Measurements from ENCODE around the gene TNFRSF4. TPM values are rescaled to one million over a fixed set of nuclear protein-coding genes. Genes with fewer than 3 reads are reported as not detected.
A peak's percentile ranks its signal among the peaks of the same experiment; 100 is the strongest.
"Not testable (repeated sequence)": the region's sequence is repeated elsewhere in the genome, so short reads cannot be mapped to it uniquely, and the experiment has no call there.

TNFRSF4 gene
- total RNA-seq, 1 donor: 4.3 TPM

- DNase-seq (ENCODE audit: low read depth in 2 of 3, low spot score in 2 of 3): no peak
These were observed 29.8 kb downstream of the TNFRSF4 start for GRCh38 chr1:1183833-1184775.

- no peak for DNase-seq (ENCODE audit: low read depth in 2 of 3, low spot score in 2 of 3)
These were observed 30.7 kb downstream of the TNFRSF4 start for GRCh38 chr1:1183221-1183747.

GRCh38 chr1:1182491-1183220, 31.3 kb downstream of the TNFRSF4 start:
- DNase-seq (ENCODE audit: low read depth in 2 of 3, low spot score in 2 of 3): peak in 2 of 3 donors; percentile 47 to 65

- no peak for DNase-seq (ENCODE audit: low read depth in 2 of 3, low spot score in 2 of 3)
These were observed 32.0 kb downstream of the TNFRSF4 start for GRCh38 chr1:1181938-1182410.

GRCh38 chr1:1181129-1181937, 32.6 kb downstream of the TNFRSF4 start:
- no peak for DNase-seq (ENCODE audit: low read depth in 2 of 3, low spot score in 2 of 3)

GRCh38 chr1:1179983-1180861, 33.7 kb downstream of the TNFRSF4 start:
- DNase-seq (ENCODE audit: low read depth in 2 of 3, low spot score in 2 of 3): no peak

GRCh38 chr1:1179346-1179982, 34.5 kb downstream of the TNFRSF4 start:
- no peak for DNase-seq (ENCODE audit: low read depth in 2 of 3, low spot score in 2 of 3)

GRCh38 chr1:1178794-1179331, 35.1 kb downstream of the TNFRSF4 start:
- no peak for DNase-seq (ENCODE audit: low read depth in 2 of 3, low spot score in 2 of 3)

- DNase-seq (ENCODE audit: low read depth in 2 of 3, low spot score in 2 of 3): no peak
These were observed 36.3 kb downstream of the TNFRSF4 start for GRCh38 chr1:1177452-1178206.

- DNase-seq (ENCODE audit: low read depth in 2 of 3, low spot score in 2 of 3): no peak
These were observed 37.0 kb downstream of the TNFRSF4 start for GRCh38 chr1:1176931-1177330.

- not testable (repeated sequence) for DNase-seq (ENCODE audit: low read depth in 2 of 3, low spot score in 2 of 3)
These were observed 37.7 kb downstream of the TNFRSF4 start for GRCh38 chr1:1176063-1176761.

- no peak for DNase-seq (ENCODE audit: low read depth in 2 of 3, low spot score in 2 of 3)
These were observed 38.5 kb downstream of the TNFRSF4 start for GRCh38 chr1:1175221-1176062.

- peak; percentile 40 to 70 (median 65) for DNase-seq (ENCODE audit: low read depth in 2 of 3, low spot score in 2 of 3)
These were observed 40.0 kb downstream of the TNFRSF4 start, which contains the start of gene TTLL10 for GRCh38 chr1:1173793-1174415. TSS of gene TTLL10 (plus strand) at chr1:1173880. CDS start at chr1:1179216, 5,336 bp downstream.

GRCh38 chr1:1173061-1173792, 40.7 kb downstream of the TNFRSF4 start:
- no peak for DNase-seq (ENCODE audit: low read depth in 2 of 3, low spot score in 2 of 3)
